ENCODE data around the gene ARL16.

DNA sequence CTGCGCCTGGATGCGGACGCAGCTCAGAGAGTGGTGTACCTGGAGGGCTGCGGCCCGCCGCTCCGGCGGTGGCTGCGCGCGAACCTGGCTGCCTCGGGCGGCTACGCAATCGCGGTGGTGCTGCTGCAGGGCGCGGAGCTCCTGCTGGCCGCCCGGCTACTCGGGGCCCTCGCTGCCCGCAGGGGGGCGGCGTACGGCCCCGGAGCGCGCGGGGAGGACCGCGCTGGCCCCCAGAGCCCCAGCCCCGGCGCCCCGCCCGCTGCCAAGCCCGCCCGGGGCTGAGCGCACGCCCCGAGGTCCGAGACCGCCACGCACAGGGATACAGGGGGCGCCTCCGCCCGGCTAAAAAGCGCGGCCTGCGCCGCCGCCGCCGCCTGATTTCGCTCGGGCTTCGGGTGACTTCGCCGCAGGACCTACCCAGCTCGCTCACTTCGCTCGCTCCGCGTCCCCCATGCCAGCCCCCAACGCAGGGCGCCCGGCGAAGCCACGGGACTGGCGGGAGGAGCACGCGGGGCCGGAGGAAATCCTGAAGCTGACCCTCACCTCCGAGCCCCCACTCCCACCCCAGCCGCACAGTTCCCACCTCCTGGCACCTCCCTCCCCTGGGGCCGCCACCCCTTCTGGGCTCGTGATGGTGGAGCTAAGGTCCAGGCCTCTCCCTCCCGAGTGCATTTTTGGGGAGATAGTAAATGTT, 35.4 kb downstream of the ARL16 start:
- TF ChIP-seq, protein P1, sequence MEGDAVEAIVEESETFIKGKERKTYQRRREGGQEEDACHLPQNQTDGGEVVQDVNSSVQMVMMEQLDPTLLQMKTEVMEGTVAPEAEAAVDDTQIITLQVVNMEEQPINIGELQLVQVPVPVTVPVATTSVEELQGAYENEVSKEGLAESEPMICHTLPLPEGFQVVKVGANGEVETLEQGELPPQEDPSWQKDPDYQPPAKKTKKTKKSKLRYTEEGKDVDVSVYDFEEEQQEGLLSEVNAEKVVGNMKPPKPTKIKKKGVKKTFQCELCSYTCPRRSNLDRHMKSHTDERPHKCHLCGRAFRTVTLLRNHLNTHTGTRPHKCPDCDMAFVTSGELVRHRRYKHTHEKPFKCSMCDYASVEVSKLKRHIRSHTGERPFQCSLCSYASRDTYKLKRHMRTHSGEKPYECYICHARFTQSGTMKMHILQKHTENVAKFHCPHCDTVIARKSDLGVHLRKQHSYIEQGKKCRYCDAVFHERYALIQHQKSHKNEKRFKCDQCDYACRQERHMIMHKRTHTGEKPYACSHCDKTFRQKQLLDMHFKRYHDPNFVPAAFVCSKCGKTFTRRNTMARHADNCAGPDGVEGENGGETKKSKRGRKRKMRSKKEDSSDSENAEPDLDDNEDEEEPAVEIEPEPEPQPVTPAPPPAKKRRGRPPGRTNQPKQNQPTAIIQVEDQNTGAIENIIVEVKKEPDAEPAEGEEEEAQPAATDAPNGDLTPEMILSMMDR (conservative IDR thresholded peaks at IDR 0.05) = no peak
- TF ChIP-seq EZH2 (IDR thresholded peaks at IDR 0.05; ENCODE audit: low read depth) = no peak
